ENCODE measurements around the gene F7. TPM values are rescaled to one million over a fixed set of nuclear protein-coding genes. Genes with fewer than 3 reads are reported as not detected.

F7 gene
- total and polyA plus RNA-seq, 2 donors (not counting 1 experiment from before 2014, with no cell fraction given) = not detected

GRCh38 chr13:113140677-113141600, 35.3 kb downstream of the F7 start:
- no peak overlapping the region for H3K4me3 Mint-ChIP-seq
- 93% methylated on average over 26 of the region's 26 CpGs for WGBS (ENCODE audit: insufficient coverage)
- H3K79me2 ChIP-seq (ENCODE audit: control insufficient read depth, insufficient read depth, low read length) = no peaks in the 10 kb centered on the region
- DNase-seq (no peak), ATAC-seq (ENCODE audit: low read depth) (no peak)
- CTCF ChIA-PET = no interaction called here
- H3K27ac ChIP-seq (ENCODE audit: low read length in 2 of 2) = no peak overlapping the region
- H4K20me1 ChIP-seq (ENCODE audit: control insufficient read depth, insufficient read depth, low read length, poor library complexity, severe bottlenecking) = no peaks in the 10 kb centered on the region
- H3K4me2 ChIP-seq (replicated peaks; ENCODE audit: low read depth, low read length, poor library complexity, severe bottlenecking) = no peak overlapping the region
- H3K27me3 Mint-ChIP-seq = peaks cover 15% of the 10 kb centered on the region
- H3K9ac ChIP-seq (ENCODE audit: low read length) = no peak overlapping the region
- no peaks in the 10 kb centered on the region for H3K4me1 ChIP-seq (ENCODE audit: control insufficient read depth in 2 of 2, insufficient read depth in 2 of 2, low read length in 2 of 2)
- TF ChIP-seq, protein P1, sequence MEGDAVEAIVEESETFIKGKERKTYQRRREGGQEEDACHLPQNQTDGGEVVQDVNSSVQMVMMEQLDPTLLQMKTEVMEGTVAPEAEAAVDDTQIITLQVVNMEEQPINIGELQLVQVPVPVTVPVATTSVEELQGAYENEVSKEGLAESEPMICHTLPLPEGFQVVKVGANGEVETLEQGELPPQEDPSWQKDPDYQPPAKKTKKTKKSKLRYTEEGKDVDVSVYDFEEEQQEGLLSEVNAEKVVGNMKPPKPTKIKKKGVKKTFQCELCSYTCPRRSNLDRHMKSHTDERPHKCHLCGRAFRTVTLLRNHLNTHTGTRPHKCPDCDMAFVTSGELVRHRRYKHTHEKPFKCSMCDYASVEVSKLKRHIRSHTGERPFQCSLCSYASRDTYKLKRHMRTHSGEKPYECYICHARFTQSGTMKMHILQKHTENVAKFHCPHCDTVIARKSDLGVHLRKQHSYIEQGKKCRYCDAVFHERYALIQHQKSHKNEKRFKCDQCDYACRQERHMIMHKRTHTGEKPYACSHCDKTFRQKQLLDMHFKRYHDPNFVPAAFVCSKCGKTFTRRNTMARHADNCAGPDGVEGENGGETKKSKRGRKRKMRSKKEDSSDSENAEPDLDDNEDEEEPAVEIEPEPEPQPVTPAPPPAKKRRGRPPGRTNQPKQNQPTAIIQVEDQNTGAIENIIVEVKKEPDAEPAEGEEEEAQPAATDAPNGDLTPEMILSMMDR (IDR thresholded peaks at IDR 0.05) = no peak
- no peak for TF ChIP-seq EZH2 (IDR thresholded peaks at IDR 0.05; ENCODE audit: borderline replicate concordance, insufficient read depth, low read depth, low read length, poor library complexity, severe bottlenecking)
- H3K9me3 ChIP-seq (ENCODE audit: control extremely low read depth in 1 of 3, control insufficient read depth in 2 of 3, insufficient read depth in 1 of 3, low read length in 2 of 3) = peaks cover 0 to 6% (median 0%) of the 10 kb centered on the region in 3 donors
- no peak overlapping the region for H2AFZ ChIP-seq (ENCODE audit: insufficient read depth, low read depth, low read length, poor library complexity, severe bottlenecking)
- H3K27ac Mint-ChIP-seq = no peak overlapping the region
- POLR2A ChIA-PET = no interaction called here
- no peaks in the 10 kb centered on the region for H3K4me1 Mint-ChIP-seq
- H3K4me3 ChIP-seq (ENCODE audit: control extremely low read depth in 1 of 5, extremely low read depth in 1 of 5, insufficient read depth in 1 of 5, low read depth in 2 of 5, low read length in 4 of 5) = no peak overlapping the region
- intact Hi-C loops (cut with micrococcal nuclease) = no loop called here
- H3K36me3 ChIP-seq (replicated peaks in 1 of 2; ENCODE audit: control extremely low read depth in 1 of 2, control insufficient read depth in 1 of 2, extremely low read depth in 1 of 2, insufficient read depth in 2 of 2, low read length in 1 of 2) = no peaks in the 10 kb centered on the region
- no peaks in the 10 kb centered on the region for H3K9me3 Mint-ChIP-seq (ENCODE audit: insufficient read depth)
- H3K27me3 ChIP-seq (replicated peaks in 1 of 4; ENCODE audit: control extremely low read depth in 1 of 4, control insufficient read depth in 3 of 4, insufficient read depth in 4 of 4, low read length in 3 of 4) = no peaks in the 10 kb centered on the region

DNA sequence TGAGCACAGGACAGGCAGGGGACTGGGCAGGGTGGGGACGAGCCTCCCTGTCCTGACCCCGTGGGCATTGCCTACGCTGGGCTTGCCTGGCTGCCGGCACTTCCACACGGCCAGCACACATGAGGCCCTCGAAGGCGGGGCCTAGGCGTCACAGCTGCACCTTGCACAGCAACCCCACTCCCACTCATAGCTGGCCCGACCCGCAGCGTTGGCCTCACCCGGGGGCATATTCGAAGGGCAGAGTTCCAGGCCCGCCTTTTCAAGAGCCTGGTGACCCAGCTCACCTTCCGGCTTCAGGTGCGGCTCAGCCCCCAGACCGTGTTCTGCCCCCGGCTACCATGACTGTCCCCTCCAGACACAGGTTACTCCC, 36.0 kb downstream of the F7 start:
- Histone ChIP-seq H4K20me1 (ENCODE audit: control insufficient read depth, insufficient read depth, low read length, poor library complexity, severe bottlenecking) (no peaks in the 10 kb centered on the region), H3K9me3 (ENCODE audit: control extremely low read depth in 1 of 3, control insufficient read depth in 2 of 3, insufficient read depth in 1 of 3, low read length in 2 of 3) (peaks cover 0 to 8% (median 0%) of the 10 kb centered on the region in 3 donors), H3K4me3 (ENCODE audit: control extremely low read depth in 1 of 5, extremely low read depth in 1 of 5, insufficient read depth in 1 of 5, low read depth in 2 of 5, low read length in 4 of 5) (no peak overlapping the region), H3K4me1 (ENCODE audit: control insufficient read depth in 2 of 2, insufficient read depth in 2 of 2, low read length in 2 of 2) (no peaks in the 10 kb centered on the region), H3K4me2 (replicated peaks; ENCODE audit: low read depth, low read length, poor library complexity, severe bottlenecking) (no peak overlapping the region), H3K27me3 (replicated peaks in 1 of 4; ENCODE audit: control extremely low read depth in 1 of 4, control insufficient read depth in 3 of 4, insufficient read depth in 4 of 4, low read length in 3 of 4) (peaks cover 0 to under 1% (median 0%) of the 10 kb centered on the region in 4 experiments), H3K27ac (ENCODE audit: low read length in 2 of 2) (no peak overlapping the region), H3K36me3 (replicated peaks in 1 of 2; ENCODE audit: control extremely low read depth in 1 of 2, control insufficient read depth in 1 of 2, extremely low read depth in 1 of 2, insufficient read depth in 2 of 2, low read length in 1 of 2) (no peaks in the 10 kb centered on the region), H2AFZ (ENCODE audit: insufficient read depth, low read depth, low read length, poor library complexity, severe bottlenecking) (no peak overlapping the region), H3K9ac (ENCODE audit: low read length) (no peak overlapping the region), H3K79me2 (ENCODE audit: control insufficient read depth, insufficient read depth, low read length) (no peaks in the 10 kb centered on the region)
- POLR2A ChIA-PET = no interaction called here
- no peaks in the 10 kb centered on the region for H3K4me1 Mint-ChIP-seq
- peaks cover 12% of the 10 kb centered on the region for H3K27me3 Mint-ChIP-seq
- no peak for ATAC-seq (ENCODE audit: low read depth)
- no peaks in the 10 kb centered on the region for H3K9me3 Mint-ChIP-seq (ENCODE audit: insufficient read depth)
- CTCF ChIA-PET = no interaction called here
- intact Hi-C loops (cut with micrococcal nuclease) = no loop called here
- H3K4me3 Mint-ChIP-seq = no peak overlapping the region
- 93% methylated on average over 18 of the region's 18 CpGs for WGBS (ENCODE audit: insufficient coverage)
- TF ChIP-seq, protein P1 (IDR thresholded peaks at IDR 0.05) = no peak
- no peak for TF ChIP-seq EZH2 (IDR thresholded peaks at IDR 0.05; ENCODE audit: borderline replicate concordance, insufficient read depth, low read depth, low read length, poor library complexity, severe bottlenecking)
- DNase-seq = no peak
- H3K27ac Mint-ChIP-seq = no peak overlapping the region

Data from B cell (primary cell).